K562 (cell line): Measurements from ENCODE around the gene CREM. TPM values are rescaled to one million over a fixed set of nuclear protein-coding genes. Genes with fewer than 3 reads are reported as not detected.
A peak's percentile ranks its signal among the peaks of the same experiment; 100 is the strongest.

Experiments used
- BRF1 ChIP-seq: IDR thresholded peaks from 3 replicates; pipeline ENCODE4 v1.6.1; 2011; ENCODE audit warnings: borderline replicate concordance, mild to moderate bottlenecking; ENCODE audit not compliant: insufficient read length; ENCODE audit errors: extremely low read depth
- FOXP1 ChIP-seq: sonication (generic); formaldehyde crosslinking; IDR thresholded peaks from 2 replicates; pipeline ENCODE4 v1.8.0; 2022; ENCODE audit warnings: mild to moderate bottlenecking, missing genetic modification reagents
- JUN ChIP-seq, 2 experiments: sonication (generic) in 1 of 2; formaldehyde crosslinking in 1 of 2; IDR thresholded peaks; 2 replicates each; pipeline versions ENCODE4 v1.6.1 to v1.8.0; 2012 to 2022; ENCODE audit warnings: borderline replicate concordance in 2 of 2, mild to moderate bottlenecking in 2 of 2, improper control_type of control experiment in 1 of 2, low read depth in 1 of 2, low read length in 1 of 2, missing genetic modification reagents in 1 of 2
- KLF10 ChIP-seq: fragments of 250-450 bp; sonication (Bioruptor Pico); IDR thresholded peaks from 2 replicates; pipeline ENCODE4 v1.6.1; 2021; ENCODE audit warnings: matching md5 sums
- SREBF1 ChIP-seq: fragments of 150-350 bp; IDR thresholded peaks from 2 replicates; pipeline ENCODE4 v1.6.1; 2014; ENCODE audit warnings: antibody characterized with exemption, low read depth, low read length, borderline replicate concordance
- TBP ChIP-seq: optimal IDR thresholded peaks from 2 replicates; pipeline ENCODE3; 2011; ENCODE audit warnings: low read depth, low read length, improper control_type of control experiment
- THRB ChIP-seq: fragments of 450-650 bp; formaldehyde crosslinking; conservative IDR thresholded peaks from 2 replicates; pipeline ENCODE4 v1.4.0; 2022; ENCODE audit warnings: mild to moderate bottlenecking, missing genetic modification characterization
- ZBTB34 ChIP-seq: fragments of 250-450 bp; sonication (Bioruptor Pico); IDR thresholded peaks from 2 replicates; pipeline ENCODE4 v1.8.0; 2021; ENCODE audit warnings: mild to moderate bottlenecking, moderate library complexity
- ZFX ChIP-seq: sonication (generic); formaldehyde crosslinking; IDR thresholded peaks from 2 replicates; pipeline ENCODE4 v1.8.0; 2022; ENCODE audit warnings: mild to moderate bottlenecking, missing genetic modification reagents, moderate library complexity
- ZNF174 ChIP-seq: fragments of 250-450 bp; sonication (Bioruptor Pico); IDR thresholded peaks from 2 replicates; pipeline ENCODE4 v1.4.0; 2020; ENCODE audit warnings: mild to moderate bottlenecking
- ZNF644 ChIP-seq: fragments of 200-800 bp; sonication (Bioruptor generic); IDR thresholded peaks from 2 replicates; pipeline ENCODE4 v1.6.1; 2016; ENCODE audit warnings: low read depth, missing genetic modification characterization, missing compliant biosample characterization
- ZNF75A ChIP-seq: fragments of 450-650 bp; formaldehyde crosslinking; IDR thresholded peaks from 2 replicates; pipeline ENCODE4 v1.4.0; 2020; ENCODE audit warnings: mild to moderate bottlenecking
- polyA plus RNA-seq, 8 experiments: library from polyadenylated mRNA; depleted of rRNA in 4 of 8; stranded (reverse) in 5 of 8; unstranded in 3 of 8; fragments of >200 nt; fragmentation: Nextera tagmentation in 2 of 8; fragmentation: Illumina TruSeq in 1 of 8; extraction: Ambion mirVana in 2 of 8; extraction: Trizol in 1 of 8; gene quantifications; 2 replicates each; pipeline versions ENCODE4 v1.2.1 to v1.2.3, GENCODE V29; 2011 to 2014; ENCODE audit warnings: inconsistent platforms in 1 of 8, missing spikeins in 1 of 8
- total RNA-seq, 7 experiments: library from RNA; depleted of rRNA in 6 of 7; stranded (reverse); fragments of >200 nt in 6 of 7; fragmentation: Illumina TruSeq in 2 of 7; extraction: Trizol in 2 of 7; gene quantifications; 2 replicates each; pipeline versions ENCODE4 v1.2.1 to v1.2.3, GENCODE V29; 2011 to 2021; ENCODE audit warnings: low replicate concordance in 1 of 7
- TF ChIP-seq, protein P1 (sequence below): sonication (generic); formaldehyde crosslinking; IDR thresholded peaks from 2 replicates; pipeline ENCODE4 v1.8.0; 2023; ENCODE audit warnings: mild to moderate bottlenecking, missing genetic modification reagents
- TF ChIP-seq, protein P2 (sequence below): fragments of 250-450 bp; sonication (Bioruptor Pico); IDR thresholded peaks from 2 replicates; pipeline ENCODE4 v1.5.0; 2021; ENCODE audit warnings: mild to moderate bottlenecking, moderate library complexity

CREM gene
- total and polyA plus RNA-seq, 9 of the 15 experiments (the other 6 are each of a cell fraction or from before 2014, with no cell fraction given): 39.1 to 70.2 (median 48.3) TPM

GRCh38 chr10:35090162-35090954, 36.3 kb upstream of the CREM start, which contains the start of gene CUL2 (continued):
- TF ChIP-seq, protein P1, sequence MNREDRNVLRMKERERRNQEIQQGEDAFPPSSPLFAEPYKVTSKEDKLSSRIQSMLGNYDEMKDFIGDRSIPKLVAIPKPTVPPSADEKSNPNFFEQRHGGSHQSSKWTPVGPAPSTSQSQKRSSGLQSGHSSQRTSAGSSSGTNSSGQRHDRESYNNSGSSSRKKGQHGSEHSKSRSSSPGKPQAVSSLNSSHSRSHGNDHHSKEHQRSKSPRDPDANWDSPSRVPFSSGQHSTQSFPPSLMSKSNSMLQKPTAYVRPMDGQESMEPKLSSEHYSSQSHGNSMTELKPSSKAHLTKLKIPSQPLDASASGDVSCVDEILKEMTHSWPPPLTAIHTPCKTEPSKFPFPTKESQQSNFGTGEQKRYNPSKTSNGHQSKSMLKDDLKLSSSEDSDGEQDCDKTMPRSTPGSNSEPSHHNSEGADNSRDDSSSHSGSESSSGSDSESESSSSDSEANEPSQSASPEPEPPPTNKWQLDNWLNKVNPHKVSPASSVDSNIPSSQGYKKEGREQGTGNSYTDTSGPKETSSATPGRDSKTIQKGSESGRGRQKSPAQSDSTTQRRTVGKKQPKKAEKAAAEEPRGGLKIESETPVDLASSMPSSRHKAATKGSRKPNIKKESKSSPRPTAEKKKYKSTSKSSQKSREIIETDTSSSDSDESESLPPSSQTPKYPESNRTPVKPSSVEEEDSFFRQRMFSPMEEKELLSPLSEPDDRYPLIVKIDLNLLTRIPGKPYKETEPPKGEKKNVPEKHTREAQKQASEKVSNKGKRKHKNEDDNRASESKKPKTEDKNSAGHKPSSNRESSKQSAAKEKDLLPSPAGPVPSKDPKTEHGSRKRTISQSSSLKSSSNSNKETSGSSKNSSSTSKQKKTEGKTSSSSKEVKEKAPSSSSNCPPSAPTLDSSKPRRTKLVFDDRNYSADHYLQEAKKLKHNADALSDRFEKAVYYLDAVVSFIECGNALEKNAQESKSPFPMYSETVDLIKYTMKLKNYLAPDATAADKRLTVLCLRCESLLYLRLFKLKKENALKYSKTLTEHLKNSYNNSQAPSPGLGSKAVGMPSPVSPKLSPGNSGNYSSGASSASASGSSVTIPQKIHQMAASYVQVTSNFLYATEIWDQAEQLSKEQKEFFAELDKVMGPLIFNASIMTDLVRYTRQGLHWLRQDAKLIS (CRISPR knock-in tag): no peak
- TF ChIP-seq ZFX (no peak; the same call in 1 of the 2 replicates), JUN (IDR thresholded peaks at IDR 0.05; ENCODE audit: borderline replicate concordance, low read depth, low read length) (0 out of 2 replicates have a peak, but pooled peaks have one; percentile 60), JUN (CRISPR knock-in tag; IDR thresholded peaks at IDR 0.05; ENCODE audit: borderline replicate concordance) (no peak), THRB (no peak), KLF10 (no peak), BRF1 (no peak), FOXP1 (CRISPR knock-in tag) (no peak), ZNF174 (CRISPR knock-in tag) (no peak), ZNF644 (peak; percentile 65; the same call in 1 of the 2 replicates), ZBTB34 (CRISPR knock-in tag) (no peak), TBP (no peak), SREBF1 (0 out of 2 replicates have a peak, but pooled peaks have one; percentile 52), ZNF75A (no peak)
- TF ChIP-seq, protein P2, sequence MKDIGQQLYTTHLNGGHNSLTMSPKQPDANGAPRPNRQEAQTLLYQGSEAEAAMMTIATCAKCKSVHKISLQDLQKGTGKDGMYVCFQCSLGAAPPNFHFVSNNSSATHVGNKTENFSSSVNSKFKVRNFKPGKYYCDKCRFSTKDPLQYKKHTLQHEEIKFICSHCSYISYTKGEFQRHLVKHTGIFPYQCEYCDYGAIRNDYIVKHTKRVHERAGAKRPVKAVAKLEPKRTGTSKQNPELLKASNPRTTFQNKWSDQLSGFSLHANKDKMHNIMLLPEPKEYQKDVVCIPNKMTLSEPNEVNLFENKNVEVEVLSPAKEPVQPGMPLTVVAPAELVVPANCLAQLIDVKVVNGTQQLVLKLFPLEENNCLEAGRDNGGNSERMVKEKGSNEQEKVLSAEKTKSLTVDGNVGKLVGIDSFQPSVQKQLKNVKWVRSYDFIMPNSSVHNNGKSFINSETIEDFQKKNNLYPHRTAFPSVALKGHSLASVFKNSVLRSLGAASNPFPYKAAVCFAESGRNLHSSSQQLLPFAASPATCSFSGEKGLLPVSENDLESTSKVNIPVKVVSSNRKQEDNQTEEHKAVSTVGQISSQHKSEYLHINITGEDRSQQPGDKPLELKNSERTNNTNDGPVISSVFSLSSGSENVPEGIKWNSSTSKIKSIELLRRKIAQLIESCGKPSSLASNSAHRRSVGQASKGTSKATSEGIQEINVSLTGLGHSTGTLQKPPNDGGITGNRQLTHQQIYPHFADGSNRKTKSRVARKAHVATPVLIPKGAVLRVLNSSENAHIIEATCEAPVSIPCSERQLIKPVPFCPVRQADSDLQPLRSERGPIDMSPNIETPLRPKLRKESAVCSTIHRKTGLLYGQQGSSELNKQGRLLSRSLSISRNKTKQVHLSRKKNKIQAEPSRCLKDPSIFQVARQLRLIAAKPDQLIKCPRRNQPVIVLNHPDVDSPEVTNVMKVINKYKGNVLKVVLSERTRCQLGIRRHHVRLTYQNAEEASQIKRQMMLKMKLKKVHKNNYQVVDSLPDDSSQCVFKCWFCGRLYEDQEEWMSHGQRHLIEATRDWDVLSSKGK: no peak
